HG02943 (cell line): ENCODE measurements around the gene ZSCAN21.
"Not testable (repeated sequence)": the region's sequence is repeated elsewhere in the genome, so short reads cannot be mapped to it uniquely, and the experiment has no call there.

Experiments
- ATAC-seq: cut with Tn5 transposase; IDR thresholded peaks from one replicate; pipeline ENCODE4 v1.9.1; 2021; ENCODE audit warnings: mild to moderate bottlenecking, low read depth, moderate library complexity; ENCODE audit not compliant: unreplicated experiment

ZSCAN21 gene

GRCh38 chr7:100049441-100050291, at the start of gene ZSCAN21:
Gene ZSCAN21, plus strand, starts transcription at chr7:100049774. Its CDS starts 7,233 bp downstream, at chr7:100057007.
- ATAC-seq = no peak

DNA sequence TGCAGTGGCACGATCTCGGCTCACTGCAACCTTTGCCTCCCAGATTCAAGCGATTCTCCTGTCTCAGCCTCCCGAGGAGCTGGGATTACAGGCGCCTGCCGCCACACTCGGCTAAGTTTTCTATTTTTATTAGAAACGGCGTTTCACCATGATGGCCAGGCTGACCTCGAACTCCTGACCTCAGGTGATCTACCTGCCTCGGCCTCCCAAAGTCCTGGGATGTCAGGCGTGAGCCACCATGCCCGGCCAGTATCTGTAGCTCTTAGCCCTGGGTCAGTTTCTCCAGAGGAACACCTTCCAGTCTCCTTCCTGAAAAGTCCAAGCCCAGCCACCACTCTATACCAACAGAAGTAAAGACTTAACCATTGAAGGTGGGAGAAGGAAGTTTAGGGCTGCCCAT, 49.3 kb upstream of the ZSCAN21 start:
- no peak for ATAC-seq

- ATAC-seq = no peak
Observed at GRCh38 chr7:100003711-100004661, 45.6 kb upstream of the ZSCAN21 start.

- no peak for ATAC-seq
Observed at GRCh38 chr7:100007887-100008286, 41.7 kb upstream of the ZSCAN21 start.

DNA sequence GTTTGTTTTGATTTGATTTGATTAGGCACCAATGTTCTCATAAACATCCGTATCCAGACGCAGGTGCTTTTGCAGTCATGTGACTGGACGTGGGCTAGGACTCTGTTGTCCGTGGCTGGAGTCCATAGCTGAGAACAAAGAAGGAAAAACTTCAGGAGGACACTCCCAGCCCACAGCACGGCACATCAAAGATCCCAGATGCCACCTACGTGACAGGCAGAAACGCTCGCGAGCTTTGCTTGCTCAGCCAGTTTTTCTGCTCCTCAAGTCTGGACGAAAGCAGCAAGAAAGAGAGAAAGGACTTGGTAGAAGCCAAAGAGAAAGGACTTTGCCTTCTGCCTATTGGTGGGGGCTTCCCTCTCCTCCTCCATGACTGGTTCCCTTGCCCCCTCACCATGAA, 41.0 kb upstream of the ZSCAN21 start:
- no peak for ATAC-seq

DNA sequence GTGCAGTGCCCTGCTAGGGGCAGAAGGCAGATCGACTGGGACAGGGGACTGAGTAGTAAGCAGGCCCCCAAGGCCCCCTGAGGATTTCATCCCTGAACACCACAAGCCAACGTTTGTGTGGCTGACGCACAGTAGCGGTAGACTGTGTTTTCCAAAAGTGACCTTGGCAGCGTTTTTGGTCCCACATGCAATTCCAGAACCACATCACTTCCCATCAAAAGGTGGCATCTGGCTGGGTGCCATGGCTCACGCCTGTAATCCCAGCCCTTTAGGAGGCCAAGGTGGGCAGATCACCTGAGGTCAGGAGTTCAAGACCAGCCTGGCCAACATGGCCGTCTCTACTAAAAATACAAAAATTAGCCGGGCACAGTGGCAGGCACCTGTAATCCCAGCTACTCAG, 39.6 kb upstream of the ZSCAN21 start:
- ATAC-seq = not testable (repeated sequence)

- no peak for ATAC-seq
Observed at GRCh38 chr7:100010901-100011300, 38.7 kb upstream of the ZSCAN21 start.

GRCh38 chr7:100011516-100011915, 38.1 kb upstream of the ZSCAN21 start:
- no peak for ATAC-seq

DNA sequence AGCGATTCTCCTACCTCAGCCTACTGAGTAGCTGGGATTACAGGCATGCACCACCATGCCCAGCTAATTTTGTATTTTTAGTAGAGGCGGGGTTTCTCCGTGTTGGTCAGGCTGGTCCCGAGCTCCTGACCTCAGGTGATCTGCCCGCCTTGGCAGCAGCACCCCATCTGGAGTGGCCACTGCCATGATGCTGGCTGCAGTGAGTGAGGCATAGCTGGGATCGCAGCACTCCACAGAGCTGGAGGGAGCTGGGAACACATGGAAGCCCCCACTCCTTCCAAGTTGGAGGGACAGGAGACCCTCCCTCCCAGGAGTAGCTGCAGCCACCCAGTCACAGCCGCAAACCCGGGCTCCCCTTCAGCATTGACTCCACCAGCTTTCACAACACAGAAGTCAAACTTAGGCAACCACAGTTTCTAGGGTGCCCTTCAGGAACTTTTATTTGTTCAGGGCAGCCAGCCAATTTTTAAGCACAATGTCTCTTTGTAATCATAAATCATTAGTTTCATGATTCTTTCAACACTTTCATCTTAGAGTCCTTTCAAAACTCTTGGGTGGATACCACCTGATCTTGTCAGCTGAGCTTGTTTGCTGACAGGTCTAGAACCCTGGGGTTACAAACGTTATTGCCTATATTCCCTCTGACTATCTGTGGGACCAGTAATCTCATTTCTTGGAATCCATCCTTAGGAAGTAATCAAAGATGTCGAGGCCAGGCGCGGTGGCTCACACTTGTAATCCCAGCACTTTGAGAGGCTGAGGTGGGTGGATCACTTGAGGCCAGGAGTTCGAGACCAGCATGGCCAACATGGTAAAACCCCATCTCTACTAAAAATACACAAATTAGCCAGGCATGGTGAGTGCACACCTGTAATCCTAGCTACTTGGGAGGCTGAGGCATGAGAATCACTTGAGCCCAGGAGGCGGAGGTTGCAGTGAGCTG, 36.9 kb upstream of the ZSCAN21 start:
- ATAC-seq = not testable (repeated sequence)

- ATAC-seq = no peak
Observed at GRCh38 chr7:100013328-100013676, 36.3 kb upstream of the ZSCAN21 start.

- ATAC-seq = peak; percentile 86
Observed at GRCh38 chr7:100015232-100016214, 34.1 kb upstream of the ZSCAN21 start, which contains the start of gene ZKSCAN1. Gene ZKSCAN1, plus strand, starts transcription at chr7:100015596. Its CDS starts 7,911 bp downstream, at chr7:100023507.

- ATAC-seq = no peak
Observed at GRCh38 chr7:100016215-100016901, 33.2 kb upstream of the ZSCAN21 start.

DNA sequence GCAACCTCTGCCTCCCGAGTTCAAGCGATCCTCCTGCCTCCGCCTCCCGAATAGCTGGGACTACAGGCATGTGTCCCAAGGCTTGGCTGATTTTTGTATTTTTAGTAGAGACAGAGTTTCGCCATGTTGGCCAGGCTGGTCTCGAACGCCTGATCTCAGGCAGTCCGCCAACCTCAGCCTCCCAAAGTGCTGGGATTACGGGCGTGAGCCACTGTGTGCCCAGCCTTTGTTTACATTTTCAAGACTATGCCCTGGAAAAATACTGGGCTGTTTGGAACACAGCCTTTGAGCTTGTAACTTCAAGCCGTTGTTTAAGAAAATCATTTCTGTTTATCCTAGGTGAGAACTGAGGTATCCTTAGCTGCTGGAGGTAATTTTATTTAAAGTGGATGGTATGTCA, 32.3 kb upstream of the ZSCAN21 start:
- no peak for ATAC-seq

GRCh38 chr7:100017875-100018274, 31.7 kb upstream of the ZSCAN21 start:
- no peak for ATAC-seq

GRCh38 chr7:100019908-100020307, 29.7 kb upstream of the ZSCAN21 start:
- ATAC-seq = no peak

DNA sequence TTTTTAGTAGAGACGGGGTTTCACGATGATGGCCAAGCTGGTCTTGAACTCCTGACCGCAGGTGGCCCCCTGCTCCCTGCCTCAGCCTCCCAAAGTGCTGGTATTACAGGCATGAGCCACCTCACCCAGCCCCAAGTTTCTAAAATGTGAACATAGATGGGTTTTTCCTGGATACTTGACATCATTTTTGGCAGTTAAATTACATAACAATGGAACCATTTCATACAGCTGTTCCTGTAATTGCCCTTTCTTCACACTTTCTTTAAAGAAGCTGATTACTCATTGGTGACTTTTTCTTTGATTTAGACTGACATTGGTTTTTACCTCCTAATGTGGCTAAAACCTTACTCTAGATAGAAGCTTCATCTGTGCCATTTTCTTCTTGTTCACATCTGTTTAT, 28.3 kb upstream of the ZSCAN21 start:
- ATAC-seq = no peak

- ATAC-seq = no peak
Observed at GRCh38 chr7:100022621-100023020, 27.0 kb upstream of the ZSCAN21 start.

DNA sequence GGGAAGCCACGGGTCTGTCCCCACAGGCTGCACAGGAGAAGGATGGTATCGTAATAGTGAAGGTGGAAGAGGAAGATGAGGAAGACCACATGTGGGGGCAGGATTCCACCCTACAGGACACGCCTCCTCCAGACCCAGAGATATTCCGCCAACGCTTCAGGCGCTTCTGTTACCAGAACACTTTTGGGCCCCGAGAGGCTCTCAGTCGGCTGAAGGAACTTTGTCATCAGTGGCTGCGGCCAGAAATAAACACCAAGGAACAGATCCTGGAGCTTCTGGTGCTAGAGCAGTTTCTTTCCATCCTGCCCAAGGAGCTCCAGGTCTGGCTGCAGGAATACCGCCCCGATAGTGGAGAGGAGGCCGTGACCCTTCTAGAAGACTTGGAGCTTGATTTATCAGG, 26.0 kb upstream of the ZSCAN21 start:
- no peak for ATAC-seq
